Measurements from ENCODE around the gene VSIG8.

Gene VSIG8

DNA sequence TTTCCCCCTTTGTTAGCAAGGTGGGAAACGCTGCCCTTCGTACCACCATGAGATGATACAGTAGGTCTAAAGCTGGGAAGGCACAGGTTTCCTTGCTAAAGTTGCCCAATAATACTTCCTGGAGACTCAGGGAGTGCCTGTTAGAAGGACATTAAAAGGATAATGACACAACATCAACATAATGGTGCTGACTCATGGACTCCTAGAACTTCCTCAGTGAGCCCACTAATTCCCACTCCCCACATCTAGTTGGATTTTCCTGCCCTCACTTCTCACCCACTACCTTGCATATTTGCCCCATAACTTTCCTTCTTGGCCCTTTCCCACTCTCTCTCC, 20.0 kb upstream of the VSIG8 start:
- no peak for DNase-seq

DNA sequence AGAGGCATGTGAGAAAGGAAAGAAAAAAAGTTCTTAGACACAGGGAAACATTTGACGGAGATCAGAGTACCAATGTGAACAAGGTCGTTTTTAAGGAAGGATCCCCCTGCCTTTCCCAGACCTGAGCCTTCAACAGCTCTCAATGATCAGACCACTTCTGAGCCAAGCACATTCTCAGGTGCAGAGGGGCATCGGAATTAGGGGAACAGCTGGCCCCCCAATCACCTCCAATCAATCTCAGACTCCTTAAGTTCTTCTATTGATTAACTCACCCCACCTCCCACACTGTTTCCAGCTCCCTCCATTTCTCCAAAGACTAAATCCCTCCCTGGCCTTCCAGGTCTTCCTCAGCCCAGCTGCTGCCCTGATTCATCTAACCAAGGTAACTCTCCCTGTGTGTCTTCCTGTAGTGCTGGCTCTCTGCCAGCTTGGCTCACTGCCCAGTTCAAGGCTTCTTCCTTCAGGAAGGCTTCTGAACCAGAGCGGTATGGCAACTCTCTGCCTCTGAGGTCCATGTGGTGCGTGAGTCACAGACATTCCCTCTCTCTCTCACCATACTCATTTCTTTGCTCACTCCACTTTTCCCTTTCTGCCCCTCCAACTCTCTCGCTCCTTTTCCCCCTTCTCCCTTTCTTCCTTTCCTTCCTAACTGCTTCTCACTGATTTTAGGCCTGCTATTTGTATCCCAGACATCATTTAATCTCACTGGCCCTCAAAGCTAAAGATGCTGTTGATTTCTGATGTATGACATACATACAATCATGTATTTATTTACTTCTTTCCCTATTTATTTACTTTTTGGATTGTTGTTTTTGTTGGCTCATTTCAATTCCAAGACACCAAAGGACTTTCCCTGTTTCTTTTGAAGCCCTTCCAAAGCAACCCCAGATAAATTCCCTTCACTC, 19.4 kb upstream of the VSIG8 start:
- peak; percentile 47 to 48 for DNase-seq

DNA sequence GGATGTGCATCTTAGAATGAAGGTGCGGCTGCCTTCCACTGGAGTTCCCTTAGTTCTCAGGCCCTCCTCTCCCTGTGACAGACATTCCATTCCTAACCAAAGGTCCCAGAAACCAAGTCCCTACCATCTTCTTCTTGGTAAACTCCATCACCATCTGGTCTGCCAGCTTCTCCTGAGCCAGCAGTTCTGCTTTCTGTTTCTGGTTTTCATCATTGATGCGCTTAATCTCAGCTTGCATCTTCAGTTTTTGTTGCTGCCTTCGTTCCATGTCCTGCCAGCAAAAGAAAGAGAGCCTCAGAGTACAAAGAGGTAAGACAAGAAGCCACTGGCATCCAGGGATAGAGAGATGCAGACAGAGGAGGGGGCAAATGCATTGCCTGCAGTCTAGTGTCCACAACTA, 18.0 kb upstream of the VSIG8 start:
- no peak for DNase-seq

DNA sequence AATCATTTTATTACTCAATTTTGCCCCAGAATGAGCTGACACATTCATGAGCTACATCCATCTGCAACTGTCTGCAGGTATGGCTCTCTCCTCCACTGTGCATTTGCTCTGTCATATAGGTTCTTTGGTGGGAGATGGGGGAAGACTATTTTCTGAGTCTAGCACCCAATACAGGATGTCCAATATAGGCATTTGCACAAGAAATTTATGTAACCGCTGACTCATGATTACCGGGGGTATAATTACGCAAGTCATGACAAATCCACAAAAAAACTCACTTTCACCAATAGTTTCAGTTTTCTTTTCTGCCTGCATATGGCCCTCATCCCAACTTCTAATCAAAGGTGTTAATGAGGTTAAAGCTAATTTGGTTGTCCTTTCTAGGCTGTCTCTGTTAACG, 17.5 kb upstream of the VSIG8 start:
- DNase-seq, result no peak

DNA sequence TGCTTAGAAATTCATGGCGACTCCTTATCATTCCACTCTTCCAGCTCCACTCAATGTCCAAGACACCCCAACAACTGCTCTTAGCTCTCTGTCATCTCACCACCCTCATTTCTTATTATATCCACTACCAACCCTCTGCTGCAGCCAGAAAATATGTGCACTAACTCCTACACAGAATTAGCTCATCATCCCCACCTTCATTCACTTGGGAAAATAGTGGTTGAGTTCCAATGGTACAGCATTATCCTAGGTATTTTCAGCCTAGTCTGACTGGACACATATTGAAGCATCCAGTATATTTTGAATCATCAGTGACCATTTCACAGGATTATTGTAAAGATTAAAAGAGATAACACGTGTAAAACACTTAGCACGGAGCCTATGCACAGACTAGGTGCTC, 16.7 kb upstream of the VSIG8 start:
- no peak for DNase-seq

DNA sequence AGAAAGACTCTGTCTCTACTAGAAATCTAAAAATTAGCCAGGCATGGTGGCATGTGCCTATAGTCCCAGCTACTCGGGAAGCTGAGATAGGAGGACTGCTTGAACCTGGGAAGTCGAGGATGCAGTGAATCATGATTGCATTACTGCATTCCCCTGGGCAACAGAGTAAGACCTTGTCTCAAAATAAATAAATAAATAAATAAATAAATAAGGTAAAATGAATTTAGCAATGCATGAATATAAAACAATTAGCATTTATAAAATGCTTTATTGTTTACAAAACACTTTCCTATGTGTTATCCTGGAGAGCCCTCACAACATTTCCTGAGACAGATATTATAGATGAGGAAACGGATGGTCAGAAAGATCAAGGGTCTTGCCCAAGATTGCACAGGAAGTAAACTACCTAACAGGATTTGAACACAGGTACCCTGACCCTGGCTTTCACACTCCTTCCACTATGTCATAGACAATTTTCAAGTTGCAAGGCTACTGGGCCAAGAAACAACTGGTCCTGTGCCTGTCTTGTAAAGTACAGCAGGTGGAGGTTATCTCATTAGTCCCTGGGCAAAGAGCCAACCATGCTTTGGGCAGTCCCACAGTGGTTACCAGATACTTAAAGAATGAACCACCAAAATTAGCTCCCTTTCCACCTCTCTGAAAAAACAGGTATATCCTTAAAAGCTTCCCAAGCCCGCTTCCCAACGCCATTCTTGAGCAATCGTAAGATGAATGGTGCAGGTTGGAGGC, 15.4 kb upstream of the VSIG8 start:
- no peak for DNase-seq

DNA sequence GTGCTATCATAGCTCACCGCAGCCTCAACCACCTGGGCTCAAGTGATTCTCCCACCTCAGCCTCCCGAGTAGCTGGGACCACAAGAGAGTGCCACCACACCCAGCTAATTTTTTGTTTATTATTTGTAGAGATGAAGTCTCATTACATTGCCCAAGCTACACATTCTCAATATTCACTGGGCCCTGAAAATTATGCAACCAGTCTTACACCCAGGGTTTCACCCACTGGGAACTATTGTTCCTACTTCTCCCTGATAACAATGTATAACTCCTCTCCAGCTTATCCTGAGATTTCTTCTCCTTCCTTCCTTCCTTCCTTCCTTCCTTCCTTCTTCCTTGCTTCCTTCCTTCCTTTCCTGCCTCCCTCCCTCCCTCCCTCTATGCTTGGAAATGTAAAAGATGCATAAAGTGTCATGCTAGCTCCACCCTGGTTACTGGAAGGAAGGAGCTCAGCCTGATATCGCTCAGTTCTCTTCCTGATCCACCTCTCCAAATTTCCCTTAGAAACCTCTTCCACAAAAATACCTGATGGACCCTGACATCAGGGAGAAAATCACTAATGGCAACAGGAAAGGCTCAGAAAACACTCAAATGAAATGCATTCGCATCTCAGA, 11.2 kb upstream of the VSIG8 start:
- no peak for DNase-seq

DNA sequence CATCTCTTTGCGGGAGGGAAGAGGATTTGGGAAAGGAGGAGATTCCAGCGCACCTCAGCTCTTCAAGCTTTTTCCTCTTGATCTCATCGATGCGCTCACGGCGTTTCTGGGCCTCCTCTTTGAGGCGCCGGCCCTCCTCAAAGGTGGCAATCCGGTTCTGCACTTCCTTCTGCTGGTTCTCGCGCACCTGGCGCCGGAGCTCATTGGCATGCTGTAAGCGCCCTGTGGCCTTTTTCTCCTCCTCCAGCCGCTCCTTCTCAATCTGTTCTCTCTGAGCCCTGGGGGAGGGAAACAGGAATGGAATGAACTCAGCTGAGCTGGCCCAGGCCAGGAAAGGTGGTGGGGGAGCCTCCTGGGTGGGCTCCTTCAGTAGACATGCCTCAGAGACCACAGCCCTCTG, 10.4 kb upstream of the VSIG8 start:
- no peak for DNase-seq

DNA sequence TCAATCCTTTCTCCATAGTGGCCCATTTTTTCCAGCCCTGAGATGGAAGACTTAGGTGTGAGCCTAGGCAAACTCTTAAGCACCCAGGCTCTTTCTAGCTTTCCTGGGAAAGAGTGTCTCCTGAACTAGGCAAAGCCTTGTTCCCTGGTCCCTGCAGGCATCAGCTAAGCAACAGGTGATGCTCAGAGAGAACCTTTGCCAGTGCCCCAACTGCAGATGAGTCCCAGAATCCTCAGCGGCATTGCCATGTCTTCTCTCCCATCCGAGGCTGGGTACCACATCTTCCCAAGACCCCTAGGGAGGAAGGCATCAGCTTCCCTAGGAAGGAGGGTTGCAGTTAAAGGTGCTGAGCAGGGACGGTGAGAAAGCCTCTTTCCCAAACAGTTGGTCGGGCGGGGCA, 8.2 kb upstream of the VSIG8 start:
- no peak for DNase-seq

DNA sequence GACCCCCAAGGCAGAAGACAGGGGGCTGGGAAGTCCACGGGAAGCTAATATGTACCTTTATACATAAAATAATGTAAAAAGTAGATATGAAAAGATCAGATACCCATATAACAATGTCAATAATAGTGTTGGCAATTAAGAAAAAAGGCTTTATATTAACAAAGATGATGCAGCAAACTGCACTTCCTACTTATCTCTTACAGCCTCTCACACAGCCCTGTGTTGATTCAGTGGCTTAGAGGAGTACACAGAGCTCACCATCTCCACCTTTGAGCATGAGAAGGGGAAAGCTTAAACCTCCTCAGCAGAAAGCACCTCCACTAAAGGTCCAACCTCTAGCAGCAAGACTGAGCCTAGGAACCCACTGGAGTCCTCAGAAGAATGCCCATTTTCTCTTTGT, 7.2 kb upstream of the VSIG8 start:
- DNase-seq, result no peak

DNA sequence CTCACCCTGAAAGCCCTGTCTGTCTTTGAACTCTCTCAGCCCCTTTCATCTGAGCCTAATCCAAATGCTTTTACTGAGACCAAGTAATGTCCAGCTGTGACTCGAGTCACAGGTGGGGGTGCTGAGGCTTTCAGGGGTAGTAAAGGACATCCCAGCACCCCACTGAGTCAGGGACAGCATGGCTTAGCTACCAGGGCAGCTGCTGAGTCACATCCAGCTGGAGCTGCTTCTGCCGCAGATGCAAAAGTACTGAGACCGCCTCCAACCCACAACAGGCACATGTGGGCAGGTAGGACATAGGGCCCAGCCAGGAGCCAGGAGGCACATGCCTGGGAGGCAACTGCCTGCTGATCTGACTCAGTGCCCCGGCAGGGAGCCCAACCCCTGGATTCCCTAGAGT, 6.7 kb upstream of the VSIG8 start:
- DNase-seq, result no peak

DNA sequence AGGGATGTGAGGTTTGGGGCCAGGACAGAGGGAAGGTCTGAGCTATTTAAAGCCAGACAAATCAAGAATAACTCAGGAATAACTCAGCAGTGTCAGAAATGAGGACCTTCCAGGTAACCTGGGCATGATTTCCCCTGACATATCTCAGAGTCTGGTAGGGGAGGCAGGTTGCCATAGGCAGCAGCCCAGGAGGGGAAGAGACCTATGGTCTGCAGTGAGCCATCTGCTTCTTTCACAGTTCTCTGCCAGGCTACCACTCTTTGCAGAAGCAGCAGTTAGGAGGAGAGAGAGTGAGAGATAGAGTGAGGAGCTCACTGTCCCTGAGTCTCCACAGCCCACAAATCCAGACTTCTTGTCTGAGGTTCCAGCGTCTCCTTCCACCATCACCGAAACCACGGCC, 6.3 kb upstream of the VSIG8 start:
- no peak for DNase-seq

DNA sequence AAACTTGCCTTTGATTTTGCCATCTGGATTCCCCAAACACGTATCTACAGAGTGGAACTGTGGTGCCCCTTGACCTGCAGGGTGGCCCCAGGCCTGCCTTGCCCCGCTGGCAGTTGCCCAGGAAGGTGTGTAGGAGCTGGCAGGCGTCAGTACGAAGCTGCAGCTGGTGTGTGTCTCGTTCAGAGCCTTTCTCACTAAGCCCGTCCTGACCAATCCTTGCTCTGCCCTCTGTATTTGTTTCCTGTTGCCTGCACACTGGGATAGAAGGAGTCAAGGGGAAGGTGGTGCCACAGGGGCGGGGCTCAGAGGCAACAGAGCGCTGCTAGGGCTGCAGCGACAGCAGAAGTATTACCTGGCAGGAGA, 5.2 kb upstream of the VSIG8 start:
- DNase-seq, result no peak

DNA sequence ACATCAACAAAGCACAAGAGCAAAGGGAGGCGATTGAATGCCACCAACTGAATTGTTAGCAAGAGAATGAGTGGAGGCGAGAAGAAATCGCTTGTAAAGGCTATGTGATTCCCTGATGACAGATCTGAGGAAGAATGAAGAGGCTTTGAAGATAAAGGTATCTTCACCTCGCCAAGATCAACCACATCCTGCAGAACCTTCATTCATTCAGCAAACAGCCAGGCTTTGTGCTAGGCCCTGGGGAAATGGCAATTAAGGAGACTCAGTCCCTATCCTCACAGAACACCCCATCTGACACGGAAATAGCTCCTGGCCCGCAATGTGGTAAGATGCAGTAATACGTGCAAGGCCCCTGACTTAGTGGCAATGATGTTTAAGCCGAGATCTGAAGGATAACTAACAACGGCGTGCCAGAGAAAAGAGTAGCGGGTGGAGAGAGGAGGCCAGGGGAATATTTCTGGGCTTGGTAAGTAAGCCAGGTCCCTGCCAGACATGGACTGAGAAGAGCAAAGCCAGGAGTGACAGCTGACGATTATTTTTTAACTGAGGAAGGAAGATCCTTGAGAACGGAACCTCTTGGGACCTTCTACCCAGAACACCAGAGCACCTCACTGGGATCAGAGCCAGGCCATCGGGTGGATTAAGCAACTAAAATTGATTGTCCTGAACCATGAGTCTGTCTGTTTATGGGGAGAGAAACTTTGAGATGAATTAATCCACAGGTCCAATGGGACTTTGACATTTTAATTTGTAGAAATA, 4.6 kb upstream of the VSIG8 start:
- DNase-seq, result no peak

DNA sequence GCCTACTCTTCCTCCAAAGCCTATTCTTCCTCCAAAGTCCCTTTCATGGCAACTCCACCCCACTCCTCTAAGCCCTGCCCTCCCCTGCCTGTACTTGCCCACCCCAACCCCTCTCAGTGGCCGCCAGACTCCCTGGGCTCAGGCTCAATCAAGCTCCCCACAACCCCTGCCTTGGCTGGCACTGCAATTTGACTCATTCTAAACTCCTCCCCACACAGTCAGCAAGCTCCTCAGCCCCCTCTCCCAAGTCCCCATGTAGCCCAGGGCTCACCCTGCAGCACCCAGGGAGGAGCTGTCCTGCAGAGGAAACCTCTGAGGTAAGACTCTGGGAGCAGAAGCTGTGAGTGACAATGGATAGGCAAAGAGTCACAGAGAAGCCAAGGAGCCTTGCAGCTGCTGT, 3.6 kb upstream of the VSIG8 start:
- DNase-seq, result no peak

DNA sequence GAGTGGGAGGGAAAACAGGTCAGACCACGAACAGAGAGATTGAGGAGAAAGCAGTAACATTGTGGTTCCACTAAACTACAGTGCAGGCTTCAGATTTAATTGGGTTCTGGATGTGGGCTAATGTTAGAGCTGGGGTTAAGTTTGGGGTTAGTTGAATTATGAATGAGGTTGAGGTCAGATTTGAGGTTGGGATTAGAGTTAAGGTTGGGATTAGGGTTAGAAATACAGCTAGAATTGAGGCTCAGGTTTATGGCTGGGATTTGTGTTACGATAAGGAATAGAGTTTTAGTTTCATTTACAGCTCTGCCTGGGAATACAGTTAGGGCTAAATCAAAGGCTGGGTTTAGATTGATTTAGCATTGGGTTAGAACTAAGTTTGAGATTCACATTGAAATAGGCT, 1.8 kb upstream of the VSIG8 start:
- no peak for DNase-seq

DNA sequence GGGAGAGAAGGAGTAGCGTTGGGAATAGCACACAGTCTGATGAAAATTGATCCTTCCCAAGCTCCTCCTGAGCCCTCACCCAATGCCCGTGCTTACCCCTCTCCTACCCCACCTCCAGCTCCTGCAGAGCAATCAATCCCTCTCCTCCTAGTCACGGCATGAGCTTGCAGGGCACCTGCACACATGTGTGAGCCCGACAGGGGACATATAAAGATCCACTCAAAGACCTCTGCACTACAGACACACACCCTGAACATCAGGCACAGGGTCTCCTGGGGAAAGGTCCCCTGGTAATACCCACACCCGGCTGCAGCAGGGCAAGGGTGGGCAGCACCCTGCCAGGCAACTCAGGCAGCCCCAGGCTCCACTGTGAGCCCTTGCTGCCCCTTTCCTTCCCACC, 426 bp downstream of the VSIG8 start:
- no peak for DNase-seq

DNA sequence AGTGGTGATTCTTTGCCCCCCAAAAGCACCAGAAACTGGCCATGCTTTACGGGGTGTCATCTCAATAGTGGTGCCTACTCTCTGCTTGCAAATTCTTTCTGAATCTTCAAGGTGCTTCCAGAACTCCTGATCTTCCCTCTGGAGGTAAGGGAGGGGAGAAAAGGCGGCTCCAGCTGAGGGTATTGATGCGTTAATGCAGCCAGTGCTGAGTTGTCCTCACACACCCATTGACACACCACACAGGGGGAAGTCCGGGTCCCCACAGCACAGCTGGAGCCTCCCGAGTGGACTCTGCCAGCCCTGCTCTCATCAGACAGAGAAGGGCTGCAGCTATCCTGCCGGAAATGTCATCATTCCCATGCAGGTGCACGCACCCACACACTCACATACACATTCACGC, 1.2 kb downstream of the VSIG8 start:
- no peak for DNase-seq

DNA sequence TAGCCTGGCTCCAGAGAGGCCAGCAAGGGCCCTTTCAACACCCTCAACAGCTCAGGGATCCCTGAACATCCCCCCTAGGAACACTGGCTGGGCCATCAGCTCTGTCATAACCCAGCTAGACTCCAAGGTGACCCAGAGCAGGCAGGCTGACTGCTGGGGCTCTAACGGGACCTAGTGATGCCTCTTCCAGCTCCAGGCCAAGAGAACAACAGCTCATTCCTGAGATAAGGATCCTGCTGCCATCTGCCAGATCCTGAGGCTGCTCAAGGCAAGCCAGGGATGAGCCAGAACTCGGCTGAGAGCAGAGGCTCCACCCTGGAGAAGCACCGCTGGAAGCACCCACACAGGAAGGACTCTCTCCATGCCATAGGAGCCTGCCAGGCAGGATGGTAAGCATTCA, 2.0 kb downstream of the VSIG8 start:
- no peak for DNase-seq

DNA sequence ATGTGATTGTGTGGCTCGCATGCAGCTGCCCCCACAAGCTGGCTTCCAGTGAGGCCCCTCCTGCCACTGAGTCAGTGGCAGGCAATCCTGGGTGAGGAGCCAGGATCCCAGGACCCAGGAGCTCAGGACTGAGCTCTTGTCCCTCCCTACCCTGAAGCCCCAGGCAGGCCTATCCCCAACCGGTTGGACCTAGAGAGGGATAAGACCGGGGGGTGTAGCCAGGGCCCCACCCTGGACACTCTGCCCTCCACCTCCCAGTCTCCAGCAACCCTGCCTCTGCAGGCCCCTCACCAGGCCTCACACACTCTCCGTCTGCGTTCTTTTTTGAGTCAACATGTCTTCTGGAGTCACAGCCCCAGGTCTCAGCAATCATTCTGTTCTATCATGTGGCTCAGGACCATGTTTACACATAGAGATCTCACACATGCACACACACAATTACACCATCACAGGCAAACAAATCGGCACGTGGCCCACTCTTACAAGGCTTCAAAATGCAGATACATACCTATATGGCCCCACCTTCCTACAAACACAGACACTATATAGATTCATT, 2.6 kb downstream of the VSIG8 start:
- DNase-seq, result no peak

DNA sequence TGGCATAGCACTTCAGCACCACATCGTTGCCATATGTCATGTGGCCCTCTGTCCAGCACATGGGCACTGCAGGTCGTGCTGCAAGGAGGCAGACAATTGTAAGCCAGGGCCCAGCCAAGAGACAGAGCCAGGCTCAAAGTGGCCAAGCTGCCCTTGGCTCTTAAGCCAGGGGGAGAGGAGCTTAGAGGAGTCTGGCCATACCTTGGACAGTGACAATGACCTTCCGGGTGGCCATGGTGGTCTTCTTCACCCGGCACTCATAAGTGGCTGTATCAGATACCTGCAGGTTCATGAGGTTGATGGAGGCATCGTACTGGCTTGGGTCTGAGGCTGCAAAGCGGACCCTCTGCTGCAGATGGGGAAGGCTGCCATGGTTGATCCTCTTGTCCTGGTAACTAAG, 4.6 kb downstream of the VSIG8 start:
- DNase-seq, result no peak

DNA sequence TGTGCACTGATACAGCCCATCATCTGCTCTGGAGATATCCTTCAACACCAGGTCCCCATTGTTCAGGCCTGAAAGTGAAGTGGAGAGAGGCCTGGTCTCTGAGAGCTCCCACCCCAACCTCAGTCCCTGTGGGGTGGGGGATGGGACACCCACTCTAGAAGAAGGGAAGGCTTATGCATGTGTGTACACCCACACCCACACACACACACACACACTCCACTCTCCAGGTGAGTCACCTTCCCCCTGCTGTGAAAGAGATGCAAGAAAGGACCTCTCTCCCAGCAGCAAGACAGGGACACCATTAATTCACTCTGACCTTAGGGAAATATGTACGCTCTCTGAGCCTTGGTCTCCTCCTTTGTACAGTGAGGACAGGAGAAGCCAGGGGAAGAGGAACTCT, 5.9 kb downstream of the VSIG8 start:
- DNase-seq, result no peak

DNA sequence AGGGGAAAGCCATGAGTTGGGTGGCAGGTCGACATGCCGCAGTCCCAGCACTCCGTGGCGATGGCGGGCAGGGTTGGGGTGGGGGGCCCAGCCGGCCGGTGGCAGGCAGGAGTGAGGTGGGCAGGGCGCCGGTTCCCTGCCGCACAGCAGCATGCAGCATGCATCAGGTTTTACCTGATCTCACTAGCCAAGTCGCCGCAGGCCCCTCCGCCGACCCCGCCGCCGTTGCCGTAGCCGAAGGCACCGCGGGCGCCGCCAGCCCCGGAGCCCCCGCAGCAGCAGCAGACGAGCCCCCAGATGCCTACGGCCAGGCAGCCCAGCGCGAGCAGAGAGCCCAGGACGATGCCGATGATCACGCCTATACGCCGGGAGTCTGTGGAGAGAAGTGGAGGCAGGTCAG, 6.7 kb downstream of the VSIG8 start:
- no peak for DNase-seq
